Stimulated activated CD4-positive, alpha-beta T cell treated with anti-CD3 and anti-CD28 coated beads, Interleukin-1b, Interleukin-23, amount 100 ng/mL, for 48 hours (primary cell): ENCODE data around the gene NDUFS5.
"Not testable (repeated sequence)": the region's sequence is repeated elsewhere in the genome, so short reads cannot be mapped to it uniquely, and the experiment has no call there.

Experiments
- DNase-seq: peaks from one replicate; pipeline ENCODE4 v3.0.0-alpha.2; 2020

NDUFS5 gene

DNA sequence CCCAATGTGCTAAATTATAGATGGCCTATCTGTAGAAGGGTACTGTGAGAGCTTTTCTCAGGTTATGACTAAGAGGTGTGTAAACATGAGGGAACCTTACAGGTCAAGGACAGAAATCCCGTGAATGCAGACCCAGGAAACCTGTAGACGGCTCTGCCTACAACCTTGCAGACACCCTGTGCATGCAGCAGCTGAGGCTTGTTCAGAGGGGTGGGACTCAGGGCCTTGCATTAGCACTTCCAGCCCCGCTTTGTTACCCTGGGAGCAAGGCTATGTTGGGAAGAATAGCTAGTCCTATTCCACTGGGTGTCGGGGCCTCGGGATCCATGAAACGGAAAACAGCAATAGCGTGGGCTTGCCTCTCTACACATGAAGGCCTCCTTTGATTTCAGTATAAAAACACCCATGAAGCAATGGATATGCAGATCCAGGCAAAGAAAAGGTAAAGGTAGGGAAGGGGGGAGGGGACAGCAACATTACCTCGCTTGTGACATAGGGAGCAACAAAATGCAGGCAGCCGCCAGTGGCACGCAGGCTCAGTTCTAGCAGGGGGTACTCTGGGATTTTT lies 9.5 kb upstream of the NDUFS5 start:
- DNase-seq, result no peak

DNA sequence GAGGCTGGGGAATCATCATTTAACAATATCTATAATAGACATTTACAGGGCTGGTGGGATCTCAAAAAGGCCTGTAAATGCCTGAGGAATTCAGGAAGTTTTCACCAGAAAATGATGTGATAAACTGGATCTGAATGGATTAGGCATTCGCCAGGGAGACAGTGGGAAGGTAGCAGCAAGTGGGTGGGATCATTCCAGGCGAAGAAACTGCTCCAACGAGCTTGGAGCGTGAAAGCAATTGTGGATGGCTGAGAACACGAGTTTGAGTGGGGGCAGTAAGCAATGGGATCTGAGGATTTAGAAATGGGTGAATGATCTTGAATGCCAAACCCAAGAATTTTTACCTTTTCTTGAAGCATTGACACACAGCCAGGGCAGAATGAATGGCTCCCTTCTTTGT lies 8.9 kb upstream of the NDUFS5 start:
- DNase-seq, result no peak

DNA sequence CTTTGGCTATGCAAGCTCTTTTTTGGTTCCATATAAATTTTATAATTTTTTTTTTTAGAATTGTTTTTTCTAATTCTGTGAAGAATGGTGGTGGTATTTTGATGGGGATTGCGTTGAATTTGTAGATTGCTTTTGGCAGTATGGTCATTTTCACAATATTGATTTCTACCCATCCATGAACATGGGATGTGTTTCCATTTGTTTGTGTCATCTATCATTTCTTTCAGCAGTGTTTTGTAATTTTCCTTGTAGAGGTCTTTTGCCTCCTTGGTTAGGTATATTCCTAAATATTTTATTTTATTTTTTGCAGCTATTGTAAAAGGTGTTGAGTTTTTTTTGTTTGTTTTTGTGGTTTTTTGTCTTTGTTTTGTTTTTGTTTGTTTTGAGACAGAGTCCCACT lies 5.7 kb upstream of the NDUFS5 start:
- DNase-seq, result not testable (repeated sequence)

DNA sequence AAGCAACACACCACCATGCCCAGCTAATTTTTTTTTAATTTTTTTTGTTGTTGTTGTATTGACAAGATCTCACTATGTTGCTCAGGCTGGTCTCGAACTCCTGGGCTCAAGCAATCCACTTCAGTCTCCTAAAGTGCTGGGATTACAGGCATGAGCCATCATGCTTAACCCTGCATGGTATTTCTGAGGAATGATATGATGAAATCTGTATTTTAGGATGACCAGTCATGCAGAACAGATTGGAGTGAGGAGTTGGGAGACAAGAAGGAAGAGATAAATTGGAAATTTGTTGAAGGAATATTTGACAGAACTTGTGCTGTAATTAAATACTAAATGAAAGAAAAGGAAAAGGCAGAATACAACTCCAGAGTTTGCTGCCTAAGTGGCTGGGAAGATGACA lies 4.7 kb upstream of the NDUFS5 start:
- no peak for DNase-seq

DNA sequence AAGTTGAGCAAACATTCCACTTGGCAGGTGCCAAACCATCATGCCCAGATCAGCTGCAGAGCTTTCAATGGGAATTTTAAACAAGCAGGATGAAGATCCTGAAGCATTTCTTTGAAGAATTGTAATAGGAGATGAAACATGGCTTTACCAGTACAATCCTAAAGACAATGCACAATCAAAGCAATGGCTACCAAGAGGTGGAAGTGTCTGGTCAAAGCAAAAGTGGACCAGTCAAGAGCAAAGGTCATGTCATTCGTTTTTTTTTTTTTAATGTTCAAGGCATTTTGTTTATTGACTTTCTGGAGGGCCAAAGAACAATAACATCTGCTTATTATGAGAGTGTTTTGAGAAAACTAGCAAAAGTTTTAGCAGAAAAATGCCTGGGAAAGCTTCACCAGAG lies 3.0 kb upstream of the NDUFS5 start:
- no peak for DNase-seq

DNA sequence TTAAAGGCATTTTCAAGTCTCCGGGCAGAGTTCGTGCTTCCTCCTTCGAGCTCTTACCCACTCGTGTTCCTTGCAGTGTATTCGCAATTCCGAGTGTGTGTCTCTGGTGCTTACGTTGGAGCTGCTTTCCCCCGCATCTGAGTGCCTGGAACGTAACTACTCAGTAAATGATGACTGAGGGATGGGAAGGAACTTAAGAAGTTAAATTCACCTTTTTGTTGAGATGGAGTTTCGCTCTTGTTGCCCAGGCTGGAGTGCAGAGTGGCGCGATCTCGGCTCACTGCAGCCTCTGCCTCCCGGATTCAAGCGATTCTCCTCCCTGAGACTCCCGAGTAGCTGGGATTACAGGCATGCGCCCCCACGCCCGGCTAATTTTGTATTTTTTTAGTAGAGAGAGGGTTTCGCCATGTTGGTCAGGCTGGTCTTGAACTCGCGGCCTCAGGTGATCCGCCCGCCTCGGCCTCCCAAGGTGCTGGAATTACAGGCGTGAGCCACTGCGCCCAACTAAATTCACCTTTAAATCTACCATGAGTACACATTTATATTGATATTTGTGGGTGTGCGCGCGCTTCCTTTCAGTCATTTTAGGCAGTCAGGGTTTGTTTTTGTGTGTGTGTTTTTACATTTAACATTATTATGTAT lies 837 bp downstream of the NDUFS5 start:
- no peak for DNase-seq

DNA sequence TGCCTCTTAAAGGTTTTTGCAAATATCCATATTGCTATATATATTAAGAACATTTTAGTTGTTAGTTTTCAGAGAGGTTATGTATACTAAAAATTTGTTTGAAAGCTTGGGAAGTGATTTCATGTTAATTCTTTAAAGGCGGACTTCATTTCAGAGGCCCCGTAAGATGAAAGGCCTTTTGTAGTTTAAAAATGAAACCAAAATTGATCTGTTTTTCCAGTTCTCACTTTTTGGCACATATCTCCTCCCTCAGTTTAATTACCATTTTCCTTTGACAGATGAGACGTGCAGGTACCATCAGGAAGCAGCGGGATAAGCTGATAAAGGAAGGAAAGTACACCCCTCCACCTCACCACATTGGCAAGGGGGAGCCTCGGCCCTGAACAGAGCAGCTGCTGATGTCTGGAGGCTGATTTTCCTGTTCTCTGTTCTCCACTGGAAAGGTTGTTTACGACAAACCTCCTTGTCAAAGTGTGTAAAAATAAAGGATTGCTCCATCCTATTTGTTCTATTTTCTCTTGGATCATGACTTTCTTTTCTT lies 8.0 kb downstream of the NDUFS5 start:
- no peak for DNase-seq

DNA sequence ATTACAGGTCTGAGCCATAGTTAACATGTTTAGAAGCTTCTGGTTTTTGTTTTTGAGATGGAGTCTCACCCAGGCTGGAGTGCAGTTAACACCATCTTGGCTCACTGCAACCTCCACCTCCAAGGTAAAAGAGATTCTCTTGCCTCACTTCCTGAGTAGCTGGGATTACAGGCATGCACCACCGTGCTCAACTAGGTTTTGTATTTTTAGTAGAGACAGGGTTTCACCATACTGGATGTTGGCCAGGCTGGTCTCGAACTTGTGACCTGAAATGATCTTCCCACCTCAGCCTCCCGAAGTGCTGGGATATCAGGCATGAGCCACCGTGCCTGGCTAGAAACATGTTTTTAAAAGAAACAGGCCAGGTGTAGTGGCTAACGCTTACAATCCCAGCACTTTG lies 10.5 kb downstream of the NDUFS5 start:
- no peak for DNase-seq

DNA sequence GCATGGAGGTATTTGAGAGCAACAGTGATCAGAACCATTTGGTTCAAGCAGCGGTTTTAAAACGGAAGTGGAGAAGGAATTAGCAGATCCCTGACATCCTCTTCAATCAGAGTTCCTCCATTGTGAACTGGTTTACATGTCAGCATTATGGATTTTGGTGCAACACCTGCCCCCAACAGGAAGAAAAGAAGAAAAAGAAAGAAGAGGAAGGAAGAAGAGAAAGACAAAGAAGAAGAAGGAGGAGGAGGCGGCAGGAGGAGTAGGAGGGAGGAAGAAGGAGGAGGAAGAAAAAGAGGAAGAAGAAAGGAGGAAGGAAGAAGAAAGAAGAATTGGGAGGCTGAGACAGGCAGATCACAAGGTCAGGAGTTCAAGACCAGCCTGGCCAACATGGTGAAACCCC lies 17.4 kb downstream of the NDUFS5 start:
- DNase-seq, result no peak

DNA sequence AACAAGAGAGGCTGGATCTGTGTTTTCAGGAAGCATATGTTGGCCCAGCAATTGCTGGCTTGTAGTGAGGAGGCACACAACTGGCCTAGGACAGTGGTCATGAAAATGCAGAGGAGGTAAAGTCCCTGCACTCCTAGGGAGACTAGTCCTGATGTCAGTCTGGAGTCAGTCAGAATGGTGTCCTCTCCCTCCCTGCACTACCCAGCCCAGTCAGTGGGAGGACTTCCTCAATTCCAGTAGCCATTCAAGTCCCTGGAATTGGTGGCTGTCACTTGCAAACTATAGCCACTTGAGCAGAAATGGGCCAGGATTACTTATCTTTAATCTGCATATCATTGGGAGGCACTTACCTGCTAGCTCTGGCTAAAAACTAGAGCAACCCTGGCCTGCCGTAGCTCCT lies 18.6 kb downstream of the NDUFS5 start:
- DNase-seq, result no peak

DNA sequence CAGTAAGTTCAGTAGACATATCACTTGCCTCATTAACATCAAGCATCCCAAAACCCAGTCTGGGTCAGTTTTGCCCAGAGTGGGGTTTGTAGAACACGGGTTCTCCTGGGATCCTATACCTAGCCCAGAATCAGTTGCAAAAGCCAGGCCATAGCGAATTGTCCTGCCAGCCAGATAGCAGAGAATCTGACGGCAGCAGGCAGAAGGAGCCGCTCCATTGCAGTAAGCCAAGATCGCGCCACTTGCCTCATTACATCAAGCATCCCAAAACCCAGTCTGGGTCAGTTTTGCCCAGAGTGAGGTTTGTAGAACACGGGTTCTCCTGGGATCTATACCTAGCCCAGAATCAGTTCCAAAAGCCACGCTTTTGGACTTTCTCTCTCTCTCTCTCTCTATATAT lies 19.1 kb downstream of the NDUFS5 start:
- no peak for DNase-seq

DNA sequence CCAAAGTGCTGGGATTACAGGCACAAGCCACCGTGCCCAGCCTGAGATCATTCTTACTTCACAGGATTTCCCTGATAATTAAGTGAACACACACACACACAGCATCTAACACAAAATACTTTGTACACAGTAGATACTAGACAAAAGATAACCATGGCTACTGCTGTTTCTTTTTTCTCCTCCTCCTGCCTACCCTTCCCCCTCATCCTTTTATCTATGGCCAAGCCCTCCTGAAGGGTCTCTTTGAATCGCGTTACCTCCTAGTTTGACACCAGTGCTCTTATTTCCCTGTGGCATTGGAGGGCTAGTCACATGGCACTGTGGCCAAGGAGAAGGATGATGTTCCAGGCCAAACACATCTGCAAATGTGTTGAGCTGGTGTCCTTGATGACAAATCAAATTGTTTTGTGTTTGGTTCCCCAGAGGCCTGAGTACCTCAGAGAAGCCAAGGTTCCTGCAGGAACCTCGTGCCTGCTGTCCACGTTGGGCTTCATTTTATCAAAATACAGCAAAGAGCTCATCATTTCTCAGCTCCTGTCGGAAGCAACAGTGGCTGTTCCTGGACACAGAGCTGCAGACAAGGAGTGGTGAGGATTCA lies 20.6 kb downstream of the NDUFS5 start:
- no peak for DNase-seq

DNA sequence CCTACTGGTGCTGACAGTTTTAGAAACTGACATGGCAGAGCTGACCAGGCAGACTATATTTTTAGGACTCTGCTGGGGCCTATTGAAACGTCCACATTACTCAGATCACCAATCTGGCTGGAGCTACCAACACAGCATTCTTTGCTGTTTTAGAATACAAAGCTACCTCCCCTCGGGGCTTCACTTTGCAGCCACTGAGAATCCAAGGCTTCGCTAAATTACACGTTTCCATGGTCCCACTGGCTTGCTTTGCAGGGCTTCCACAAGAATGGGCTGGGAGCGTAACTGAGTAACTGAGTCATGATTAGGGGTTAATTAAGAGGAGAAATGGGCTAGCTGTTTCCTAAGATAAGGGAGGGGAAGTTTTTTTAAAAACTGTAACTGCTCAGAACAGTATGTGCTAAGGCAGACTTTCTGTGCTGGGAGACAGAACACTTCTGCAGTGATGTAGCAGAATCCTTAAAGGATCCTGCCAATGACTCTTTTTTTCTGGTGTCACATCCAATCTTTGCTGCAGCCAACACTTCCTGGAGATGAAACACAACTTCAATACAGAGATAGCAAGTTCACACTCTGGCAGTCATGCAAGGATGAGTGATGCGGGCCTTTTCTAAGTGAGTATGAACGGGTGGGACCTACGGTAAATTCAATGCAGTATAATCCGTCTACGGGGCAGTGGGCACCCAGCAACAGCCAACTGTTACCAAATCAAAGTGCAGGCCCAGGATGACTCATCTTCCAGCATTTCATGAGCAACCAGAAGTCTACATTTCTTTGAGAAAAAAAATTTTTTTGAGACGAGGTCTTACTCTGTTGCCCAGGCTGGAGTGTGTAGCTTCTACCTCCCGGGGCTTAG lies 21.5 kb downstream of the NDUFS5 start:
- DNase-seq, result peak; percentile 10

DNA sequence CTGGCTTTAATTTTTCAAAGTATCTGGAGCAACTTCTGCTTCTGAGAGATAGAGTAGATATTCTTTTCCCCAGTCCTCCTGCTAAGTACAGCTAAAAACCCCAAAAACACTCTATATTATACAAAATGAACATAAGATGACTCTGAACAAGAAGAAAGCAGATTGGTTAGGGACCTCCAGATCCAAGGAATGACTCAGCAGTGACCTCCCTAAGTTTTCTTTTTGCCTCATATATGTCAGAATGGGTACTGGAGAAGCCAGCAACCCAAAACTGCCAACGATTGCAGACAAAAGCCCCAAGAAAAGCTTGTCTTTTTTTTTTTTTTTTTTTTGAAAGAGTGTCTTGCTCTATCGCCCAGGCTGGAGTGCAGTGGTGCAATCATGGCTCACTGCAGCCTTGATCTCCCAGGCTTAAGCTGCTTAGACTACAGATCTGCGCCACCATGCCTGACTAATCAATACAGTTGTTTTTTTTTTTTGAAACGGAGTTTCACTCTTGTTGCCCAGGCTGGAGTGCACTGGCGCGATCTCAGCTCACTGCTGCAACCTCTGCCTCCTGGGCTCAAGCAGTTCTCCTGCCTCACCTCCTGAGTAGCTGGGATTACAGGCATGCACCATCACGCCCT lies 22.7 kb downstream of the NDUFS5 start:
- DNase-seq, result no peak

DNA sequence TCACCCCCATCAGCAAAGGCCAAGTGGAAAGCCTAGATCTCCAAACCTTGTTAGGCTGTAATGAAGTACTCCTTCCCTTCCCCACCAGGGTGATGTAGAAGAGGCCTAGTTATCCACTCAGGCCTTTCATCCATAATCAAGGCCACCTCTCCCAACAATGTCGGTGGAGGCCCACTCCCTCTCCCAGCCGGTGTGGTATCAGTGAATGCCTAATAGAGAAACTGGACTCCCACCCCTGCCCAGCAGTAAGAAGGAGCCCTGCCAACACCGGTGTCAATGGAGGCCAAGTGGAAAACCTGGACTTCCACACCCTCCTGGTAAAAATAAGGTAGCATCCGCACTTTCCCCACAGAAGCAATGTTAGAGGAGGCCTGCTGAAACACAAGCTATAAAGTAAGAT lies 23.9 kb downstream of the NDUFS5 start:
- DNase-seq, result no peak

DNA sequence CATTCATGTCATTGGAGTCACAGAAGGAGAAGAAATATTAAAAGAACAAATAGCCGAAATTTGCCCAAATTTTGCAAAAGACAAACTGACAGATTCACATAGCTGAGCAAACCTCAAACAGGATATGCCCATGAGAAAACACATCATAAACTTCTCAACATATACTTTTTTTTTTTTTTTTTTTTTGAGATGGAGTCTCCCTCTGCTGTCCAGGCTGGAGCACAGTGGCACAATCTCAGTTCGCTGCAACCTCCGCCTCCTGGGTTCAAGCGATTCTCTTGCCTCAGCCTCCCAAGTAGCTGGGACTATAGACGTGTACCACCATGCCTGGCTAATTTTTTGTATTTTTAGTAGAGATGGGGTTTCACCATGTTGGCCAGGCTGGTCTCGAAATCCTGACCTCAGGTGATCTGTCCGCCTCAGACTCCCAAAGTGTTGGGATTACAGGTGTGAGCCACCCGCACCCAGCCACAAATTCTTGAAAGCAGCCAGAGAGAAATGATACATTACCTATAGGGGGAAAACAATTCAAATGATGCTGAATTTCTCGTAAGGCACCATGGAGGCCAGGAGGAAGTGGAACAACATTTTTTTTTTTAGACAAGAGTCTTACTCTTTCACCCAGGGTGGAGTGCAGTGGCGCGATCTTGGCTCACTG lies 25.2 kb downstream of the NDUFS5 start:
- not testable (repeated sequence) for DNase-seq

DNA sequence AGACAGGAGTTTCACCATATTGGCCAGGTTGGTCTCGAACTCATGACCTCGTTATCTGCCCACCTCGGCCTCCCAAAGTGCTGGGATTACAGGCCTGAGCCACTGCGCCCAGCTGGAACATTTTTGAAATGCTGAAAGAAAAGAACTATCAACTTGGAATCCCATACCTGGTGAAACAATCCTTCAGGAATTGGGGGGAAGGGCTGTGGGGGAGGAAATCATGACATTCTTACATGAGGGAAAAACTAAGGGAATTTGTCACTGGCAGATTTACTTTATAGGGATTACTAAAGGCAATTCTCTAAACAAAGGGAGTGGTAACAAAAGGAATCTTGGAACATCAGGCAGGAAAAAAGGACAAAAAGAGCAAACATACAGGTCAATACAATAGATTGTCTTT lies 25.8 kb downstream of the NDUFS5 start:
- DNase-seq, result no peak

DNA sequence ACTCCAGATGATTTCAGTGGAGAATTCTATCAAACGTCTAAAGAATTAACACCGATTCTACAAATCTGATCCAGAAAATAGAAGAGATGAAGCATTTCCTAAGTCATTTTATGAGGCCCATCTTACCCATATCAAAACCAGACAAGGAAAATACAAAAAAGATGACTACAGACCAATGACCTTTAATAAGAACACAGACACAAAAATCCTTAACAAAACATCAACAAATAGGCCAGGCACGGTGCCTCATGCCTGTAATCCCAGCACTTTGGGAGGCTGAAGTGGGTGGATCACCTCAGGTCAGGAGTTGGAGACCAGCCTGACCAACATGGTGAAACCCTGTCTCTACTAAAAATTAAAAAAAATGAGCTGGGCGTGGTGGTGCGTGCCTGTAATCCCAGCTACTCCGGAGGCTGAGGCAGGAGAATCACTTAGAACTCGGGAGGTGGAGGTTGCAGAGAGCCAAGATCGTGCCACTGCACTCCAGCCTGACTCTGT lies 29.1 kb downstream of the NDUFS5 start:
- not testable (repeated sequence) for DNase-seq

DNA sequence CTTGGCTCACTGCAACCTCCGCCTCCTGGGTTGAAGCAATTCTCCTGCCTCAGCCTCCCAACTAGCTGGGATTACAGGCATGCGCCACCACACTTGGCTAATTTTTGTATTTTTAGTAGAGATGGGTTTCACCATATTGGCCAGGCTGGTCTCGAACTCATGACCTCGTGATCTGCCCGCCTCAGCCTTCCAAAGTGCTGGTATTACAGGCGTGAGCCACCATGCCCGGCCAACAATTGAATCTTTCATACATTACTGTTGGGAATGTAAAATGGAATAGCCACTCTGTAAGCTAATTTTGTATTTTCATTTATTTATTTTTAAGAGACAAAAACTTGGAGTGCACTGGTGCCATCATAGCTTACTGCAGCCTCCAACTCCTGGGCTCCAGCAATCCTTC lies 35.4 kb downstream of the NDUFS5 start:
- not testable (repeated sequence) for DNase-seq

DNA sequence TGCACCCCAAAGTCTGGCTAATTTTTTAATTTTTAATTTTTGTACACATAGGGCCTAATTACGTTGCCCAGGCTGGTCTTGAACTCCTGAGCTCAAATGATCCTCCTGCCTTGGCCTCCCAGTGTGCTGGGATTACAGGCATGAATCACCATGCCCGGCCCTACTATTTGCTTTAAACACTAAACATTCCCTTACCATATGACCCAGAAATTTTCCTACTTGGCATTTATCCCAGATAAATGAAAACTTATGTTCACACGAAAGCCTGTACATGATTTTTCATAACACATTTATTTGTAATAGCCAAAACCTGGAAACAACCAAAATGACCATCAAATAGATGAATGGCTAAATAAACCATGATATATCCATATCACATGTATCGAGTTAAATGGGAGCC lies 35.8 kb downstream of the NDUFS5 start:
- no peak for DNase-seq

DNA sequence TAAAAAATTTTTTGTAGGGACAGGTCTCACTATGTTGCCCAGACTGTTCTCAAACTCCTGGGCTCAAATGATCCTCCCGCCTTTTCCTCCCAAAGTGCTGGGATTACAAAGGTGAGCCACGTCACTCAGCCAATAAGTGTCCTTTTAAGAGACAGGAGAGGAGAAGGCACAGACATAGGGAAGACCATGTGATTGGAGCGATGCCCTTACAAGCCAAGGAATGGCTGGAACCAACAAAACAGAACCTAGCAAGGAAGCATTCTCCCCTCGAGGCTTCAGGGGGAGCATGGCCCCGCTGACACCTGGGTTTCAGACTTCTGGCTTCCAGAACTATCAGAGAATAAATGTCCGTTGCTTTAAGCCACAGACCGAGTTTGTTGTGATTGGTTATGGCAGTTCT lies 37.0 kb downstream of the NDUFS5 start:
- no peak for DNase-seq

DNA sequence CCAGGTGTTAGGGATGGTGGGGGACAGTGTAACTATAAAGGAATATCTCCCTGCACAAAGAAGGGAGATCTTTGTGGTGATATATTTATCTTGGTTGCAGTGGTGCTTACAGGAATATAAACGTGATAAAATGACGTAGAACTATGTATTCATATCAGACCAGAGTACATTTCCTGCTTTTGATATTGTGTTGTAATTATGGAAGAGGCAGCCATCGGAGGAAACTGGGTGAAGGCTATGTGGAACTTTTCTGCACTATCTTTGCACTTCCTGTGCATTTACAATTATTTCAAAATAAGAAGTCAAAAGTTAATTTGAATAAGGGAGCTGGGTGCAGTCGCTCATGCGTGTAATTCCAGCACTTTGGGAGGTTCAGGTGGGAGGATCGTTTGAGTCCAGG lies 37.6 kb downstream of the NDUFS5 start:
- DNase-seq, result no peak
